ENCODE data around the gene SLC10A7. TPM values are rescaled to one million over a fixed set of nuclear protein-coding genes. Genes with fewer than 3 reads are reported as not detected.

Gene SLC10A7
- total RNA-seq, 1 donor, result 9.0 TPM

DNA sequence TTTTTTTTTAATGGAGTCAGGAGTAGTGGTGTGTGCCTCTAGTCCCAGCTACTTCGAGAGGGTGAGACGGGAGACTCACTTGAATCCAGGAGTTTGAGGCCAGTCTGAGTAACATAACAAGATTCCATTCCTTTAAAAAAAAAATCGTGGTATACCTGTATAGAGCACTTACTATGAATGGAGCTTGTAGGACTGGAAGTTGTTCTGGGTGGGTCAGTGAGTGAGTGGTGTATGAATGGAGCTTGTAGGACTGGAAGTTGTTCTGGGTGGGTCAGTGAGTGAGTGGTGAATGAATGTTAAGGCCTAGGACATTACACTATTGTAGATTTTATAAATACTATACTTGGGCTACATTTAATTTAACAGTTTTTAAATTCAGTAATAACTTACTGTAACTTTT, 2.9 kb upstream of the SLC10A7 start:
- H3K27me3 ChIP-seq (ENCODE audit: insufficient read depth, low read length), result no peaks in the 10 kb centered on the region

DNA sequence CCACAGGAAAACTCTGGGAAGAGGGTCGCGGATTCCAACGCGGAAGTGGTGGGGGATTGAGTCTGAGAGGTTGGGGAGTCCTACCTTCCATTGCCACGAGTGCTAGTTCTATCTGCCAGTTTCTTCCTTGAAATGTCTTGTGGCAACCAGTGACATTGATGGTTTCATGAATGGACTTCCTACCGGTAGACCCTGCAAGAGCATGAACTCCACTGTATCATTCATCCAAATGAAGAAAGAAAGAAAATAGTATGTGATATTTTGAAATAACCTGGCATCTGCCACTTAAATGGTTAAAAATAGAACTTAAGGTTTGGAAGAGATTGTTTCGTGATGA, 1.1 kb upstream of the SLC10A7 start:
- Histone ChIP-seq H3K9me3 (ENCODE audit: low read depth, low read length) (no peaks in the 10 kb centered on the region), H3K79me2 (ENCODE audit: insufficient read depth, low read length) (peaks cover 30% of the 10 kb centered on the region), H3K27ac (ENCODE audit: low read depth, low read length) (peak overlapping the region; percentile 94), H4K20me1 (ENCODE audit: insufficient read depth, low read length) (no peaks in the 10 kb centered on the region), H3K4me2 (ENCODE audit: insufficient read depth, low read length) (peak overlapping the region; percentile 100), H3K4me1 (ENCODE audit: insufficient read depth, low read length) (peaks cover 14% of the 10 kb centered on the region), H3K27me3 (ENCODE audit: insufficient read depth, low read length) (no peaks in the 10 kb centered on the region), H3K36me3 (ENCODE audit: insufficient read depth, low read length) (no peaks in the 10 kb centered on the region), H3K4me3 (ENCODE audit: insufficient read depth, low read length) (peak overlapping the region; percentile 94), H2AFZ (ENCODE audit: low read length) (peak overlapping the region; percentile 100)
- no peak for DNase-seq (ENCODE audit: insufficient read length, low spot score, missing footprints)
- TF ChIP-seq, protein P1, sequence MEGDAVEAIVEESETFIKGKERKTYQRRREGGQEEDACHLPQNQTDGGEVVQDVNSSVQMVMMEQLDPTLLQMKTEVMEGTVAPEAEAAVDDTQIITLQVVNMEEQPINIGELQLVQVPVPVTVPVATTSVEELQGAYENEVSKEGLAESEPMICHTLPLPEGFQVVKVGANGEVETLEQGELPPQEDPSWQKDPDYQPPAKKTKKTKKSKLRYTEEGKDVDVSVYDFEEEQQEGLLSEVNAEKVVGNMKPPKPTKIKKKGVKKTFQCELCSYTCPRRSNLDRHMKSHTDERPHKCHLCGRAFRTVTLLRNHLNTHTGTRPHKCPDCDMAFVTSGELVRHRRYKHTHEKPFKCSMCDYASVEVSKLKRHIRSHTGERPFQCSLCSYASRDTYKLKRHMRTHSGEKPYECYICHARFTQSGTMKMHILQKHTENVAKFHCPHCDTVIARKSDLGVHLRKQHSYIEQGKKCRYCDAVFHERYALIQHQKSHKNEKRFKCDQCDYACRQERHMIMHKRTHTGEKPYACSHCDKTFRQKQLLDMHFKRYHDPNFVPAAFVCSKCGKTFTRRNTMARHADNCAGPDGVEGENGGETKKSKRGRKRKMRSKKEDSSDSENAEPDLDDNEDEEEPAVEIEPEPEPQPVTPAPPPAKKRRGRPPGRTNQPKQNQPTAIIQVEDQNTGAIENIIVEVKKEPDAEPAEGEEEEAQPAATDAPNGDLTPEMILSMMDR (IDR thresholded peaks at IDR 0.05; ENCODE audit: extremely low read depth, low read depth, low read length), result no peak

More for the DNA sequence above, 2.9 kb upstream of the SLC10A7 start:
- no peak overlapping the region for H3K27ac ChIP-seq (ENCODE audit: low read depth, low read length)
- H3K4me2 ChIP-seq (ENCODE audit: insufficient read depth, low read length), result no peak overlapping the region
- H3K79me2 ChIP-seq (ENCODE audit: insufficient read depth, low read length), result peaks cover 19% of the 10 kb centered on the region
- TF ChIP-seq, protein P1 (IDR thresholded peaks at IDR 0.05; ENCODE audit: extremely low read depth, low read depth, low read length), result no peak
- H2AFZ ChIP-seq (ENCODE audit: low read length), result no peak overlapping the region
- no peaks in the 10 kb centered on the region for H3K9me3 ChIP-seq (ENCODE audit: low read depth, low read length)
- H4K20me1 ChIP-seq (ENCODE audit: insufficient read depth, low read length), result no peaks in the 10 kb centered on the region
- DNase-seq (ENCODE audit: insufficient read length, low spot score, missing footprints), result no peak
- H3K4me3 ChIP-seq (ENCODE audit: insufficient read depth, low read length), result no peak overlapping the region
- peaks cover 14% of the 10 kb centered on the region for H3K4me1 ChIP-seq (ENCODE audit: insufficient read depth, low read length)
- H3K36me3 ChIP-seq (ENCODE audit: insufficient read depth, low read length), result no peaks in the 10 kb centered on the region

DNA sequence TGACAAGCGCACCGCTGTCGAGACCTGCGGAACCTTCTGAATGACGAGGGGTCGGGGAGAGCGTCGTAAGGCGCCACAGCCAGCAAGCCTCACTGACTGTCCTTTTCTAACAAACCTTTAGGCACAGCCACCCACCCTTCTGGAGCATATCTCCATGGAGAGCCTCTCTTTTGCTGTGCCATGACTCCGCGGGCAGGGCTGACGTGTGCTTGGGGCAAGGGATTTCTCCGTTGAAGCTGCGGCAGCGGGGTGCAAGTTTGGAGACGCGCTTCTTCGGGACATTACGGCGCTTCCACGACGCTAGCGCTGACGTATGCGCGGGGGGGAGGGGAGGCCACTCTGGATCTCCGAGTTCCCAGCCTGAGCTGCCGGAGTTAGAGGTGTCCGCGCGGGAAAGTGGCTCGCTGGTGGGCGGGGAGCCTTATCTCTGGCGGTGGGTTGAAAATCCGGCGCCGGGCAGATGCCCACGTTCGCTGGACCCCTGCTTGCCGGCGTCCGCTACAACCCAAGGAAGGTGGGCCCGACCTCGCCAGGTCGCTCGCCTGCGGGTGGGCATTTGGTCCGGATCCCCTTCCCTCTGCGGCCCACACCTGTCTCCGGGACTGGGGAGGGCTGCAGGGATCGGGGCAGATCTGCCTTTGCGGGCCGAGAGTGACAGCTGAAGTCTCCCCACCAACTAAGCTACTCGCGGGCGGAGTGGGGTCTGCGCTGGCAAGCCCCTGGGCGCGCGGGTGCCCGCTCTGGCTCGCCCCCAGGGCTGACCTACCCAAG, 543 bp upstream of the SLC10A7 start:
- Histone ChIP-seq H4K20me1 (ENCODE audit: insufficient read depth, low read length) (no peaks in the 10 kb centered on the region), H3K9me3 (ENCODE audit: low read depth, low read length) (no peaks in the 10 kb centered on the region), H3K27ac (ENCODE audit: low read depth, low read length) (peak overlapping the region; percentile 94), H3K4me3 (ENCODE audit: insufficient read depth, low read length) (peak overlapping the region; percentile 94), H3K4me2 (ENCODE audit: insufficient read depth, low read length) (peak overlapping the region; percentile 100), H3K27me3 (ENCODE audit: insufficient read depth, low read length) (no peaks in the 10 kb centered on the region), H3K4me1 (ENCODE audit: insufficient read depth, low read length) (peaks cover 14% of the 10 kb centered on the region), H3K79me2 (ENCODE audit: insufficient read depth, low read length) (peaks cover 34% of the 10 kb centered on the region), H3K36me3 (ENCODE audit: insufficient read depth, low read length) (no peaks in the 10 kb centered on the region), H2AFZ (ENCODE audit: low read length) (peak overlapping the region; percentile 100)
- TF ChIP-seq, protein P1 (IDR thresholded peaks at IDR 0.05; ENCODE audit: extremely low read depth, low read depth, low read length), result no peak
- peak; percentile 95 for DNase-seq (ENCODE audit: insufficient read length, low spot score, missing footprints)

DNA sequence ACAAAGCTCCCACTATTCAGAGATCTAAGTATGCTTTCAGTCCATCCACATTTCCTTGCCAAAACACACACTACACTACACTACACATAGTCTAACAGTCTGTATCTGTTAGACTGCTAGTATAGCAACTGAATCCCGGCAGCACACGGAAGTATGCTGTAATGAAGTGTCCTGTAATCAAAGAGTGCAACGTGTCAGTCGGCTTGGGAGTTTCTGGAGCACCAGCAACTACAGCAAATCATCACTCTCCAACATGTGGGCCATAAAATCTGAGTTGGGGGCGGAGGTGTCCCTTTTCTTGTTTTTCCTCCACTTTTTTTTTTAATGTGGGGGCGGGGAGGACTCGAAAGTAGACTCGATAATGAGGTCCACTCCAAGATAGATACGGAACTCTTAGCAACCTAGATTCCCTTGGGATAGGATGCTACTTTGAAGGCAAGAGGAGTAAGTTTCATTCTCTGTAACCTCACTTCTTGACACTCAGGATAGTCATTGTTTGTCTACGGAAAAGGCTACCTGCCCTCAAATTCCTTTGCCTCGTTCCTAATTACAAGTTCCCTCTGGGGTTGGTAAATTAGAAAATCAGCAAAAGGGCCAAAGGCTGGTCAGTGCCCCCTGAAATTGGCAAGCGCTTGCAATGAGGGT, 722 bp downstream of the SLC10A7 start:
- DNase-seq (ENCODE audit: insufficient read length, low spot score, missing footprints), result peak; percentile 80
- Histone ChIP-seq H3K9me3 (ENCODE audit: low read depth, low read length) (no peaks in the 10 kb centered on the region), H3K79me2 (ENCODE audit: insufficient read depth, low read length) (peaks cover 34% of the 10 kb centered on the region), H3K4me2 (ENCODE audit: insufficient read depth, low read length) (peak overlapping the region; percentile 100), H3K27ac (ENCODE audit: low read depth, low read length) (peak overlapping the region; percentile 94), H3K36me3 (ENCODE audit: insufficient read depth, low read length) (no peaks in the 10 kb centered on the region), H3K27me3 (ENCODE audit: insufficient read depth, low read length) (no peaks in the 10 kb centered on the region), H3K4me3 (ENCODE audit: insufficient read depth, low read length) (peak overlapping the region; percentile 94), H3K4me1 (ENCODE audit: insufficient read depth, low read length) (peaks cover 14% of the 10 kb centered on the region), H4K20me1 (ENCODE audit: insufficient read depth, low read length) (no peaks in the 10 kb centered on the region), H2AFZ (ENCODE audit: low read length) (peak overlapping the region; percentile 100)
- TF ChIP-seq, protein P1 (IDR thresholded peaks at IDR 0.05; ENCODE audit: extremely low read depth, low read depth, low read length), result no peak
